PC-9 (cell line): Measurements from ENCODE around the gene SORCS2. TPM values are rescaled to one million over a fixed set of nuclear protein-coding genes. Genes with fewer than 3 reads are reported as not detected.
"Not testable (repeated sequence)": the region's sequence is repeated elsewhere in the genome, so short reads cannot be mapped to it uniquely, and the experiment has no call there.

Source experiments
- BruUV-seq: library from RNA; stranded (reverse); fragments of 400-500 nt; replicated peaks from 2 replicates; lab custom pipeline; 2021; lab: Mats Ljungman, UMichigan
- CTCF ChIA-PET: fragments of 300-600 bp; sonication (Branson Sonifier 250); formaldehyde crosslinking; loops from one replicate; lab custom pipeline; 2022; ENCODE audit warnings: antibody characterized with exemption; lab: Charles Lee
- POLR2A ChIA-PET: fragments of 300-600 bp; sonication (Branson Sonifier 250); formaldehyde crosslinking; loops from one replicate; lab custom pipeline; 2022; ENCODE audit warnings: antibody characterized with exemption; ENCODE audit not compliant: unreplicated experiment; lab: Charles Lee
- DNase-seq, 2 experiments: peaks; one replicate each; pipeline versions ENCODE4 v3.0.0 to v3.0.0-alpha.2; 2015 to 2022; ENCODE audit warnings: mixed read lengths in 1 of 2
- H2AFZ ChIP-seq: fragments of 200-600 bp; sonication (generic); 2 replicates; pipeline ENCODE4 v1.8.1; 2017; ENCODE audit warnings: antibody characterized with exemption
- H3F3A ChIP-seq: fragments of 200-600 bp; sonication (generic); 2 replicates; pipeline ENCODE4 v1.8.1; 2017; ENCODE audit warnings: antibody characterized with exemption, mild to moderate bottlenecking, low read depth; ENCODE audit not compliant: insufficient read depth
- H3K27ac ChIP-seq: fragments of 200-600 bp; sonication (generic); 2 replicates; pipeline ENCODE4 v1.6.1; 2016; ENCODE audit warnings: mixed run types
- H3K27me3 ChIP-seq: fragments of 200-600 bp; sonication (generic); 2 replicates; pipeline ENCODE4 v1.6.1; 2016; ENCODE audit warnings: low read depth, mixed run types; ENCODE audit not compliant: insufficient read depth
- H3K36me3 ChIP-seq: fragments of 200-600 bp; sonication (generic); 2 replicates; pipeline ENCODE4 v1.6.1; 2016; ENCODE audit warnings: low read depth, mixed run types
- H3K4me1 ChIP-seq: fragments of 200-600 bp; sonication (generic); replicated peaks from 2 replicates; pipeline ENCODE4 v1.6.1; 2016; ENCODE audit warnings: mixed run types; ENCODE audit not compliant: insufficient read depth
- H3K4me2 ChIP-seq: fragments of 200-600 bp; sonication (generic); 2 replicates; pipeline ENCODE4 v1.6.1; 2017; ENCODE audit warnings: mixed run types
- H3K4me3 ChIP-seq: fragments of 200-600 bp; sonication (generic); 2 replicates; pipeline ENCODE4 v1.6.1; 2016; ENCODE audit warnings: mixed run types
- H3K79me2 ChIP-seq: fragments of 200-600 bp; sonication (generic); 2 replicates; pipeline ENCODE4 v1.6.1; 2017; ENCODE audit warnings: low read depth, mixed run types
- H3K9me2 ChIP-seq: fragments of 200-600 bp; sonication (generic); 2 replicates; pipeline ENCODE4 v1.8.1; 2017; ENCODE audit warnings: mild to moderate bottlenecking; ENCODE audit not compliant: insufficient read depth
- H3K9me3 ChIP-seq: fragments of 200-600 bp; sonication (generic); 2 replicates; pipeline ENCODE4 v1.8.1; 2016; ENCODE audit warnings: low read depth; ENCODE audit not compliant: insufficient read depth
- H4K20me1 ChIP-seq: fragments of 200-600 bp; sonication (generic); 2 replicates; pipeline ENCODE4 v1.8.1; 2017; ENCODE audit not compliant: insufficient read depth
- EZH2 ChIP-seq: fragments of 200-600 bp; sonication (generic); IDR thresholded peaks from 2 replicates; pipeline ENCODE4 v1.8.0; 2017; ENCODE audit warnings: antibody characterized with exemption, low read depth
- intact Hi-C: fragments of 100-400 bp; cut with micrococcal nuclease; formaldehyde crosslinking; loops from one replicate; pipeline ENCODE4 v1.10.0; 2022; ENCODE audit not compliant: unreplicated experiment
- total RNA-seq: library from RNA; stranded (reverse); gene quantifications from 2 replicates; pipeline ENCODE4 v1.2.3, GENCODE V29; 2021
- TF ChIP-seq, protein P1 (sequence below): fragments of 200-600 bp; sonication (generic); conservative IDR thresholded peaks from 2 replicates; pipeline ENCODE4 v1.6.1; 2017; ENCODE audit warnings: mixed run types, antibody characterized with exemption, mild to moderate bottlenecking, moderate library complexity

Gene SORCS2
- total RNA-seq, 1 experiment from 2014 or later: 25.8 TPM

DNA sequence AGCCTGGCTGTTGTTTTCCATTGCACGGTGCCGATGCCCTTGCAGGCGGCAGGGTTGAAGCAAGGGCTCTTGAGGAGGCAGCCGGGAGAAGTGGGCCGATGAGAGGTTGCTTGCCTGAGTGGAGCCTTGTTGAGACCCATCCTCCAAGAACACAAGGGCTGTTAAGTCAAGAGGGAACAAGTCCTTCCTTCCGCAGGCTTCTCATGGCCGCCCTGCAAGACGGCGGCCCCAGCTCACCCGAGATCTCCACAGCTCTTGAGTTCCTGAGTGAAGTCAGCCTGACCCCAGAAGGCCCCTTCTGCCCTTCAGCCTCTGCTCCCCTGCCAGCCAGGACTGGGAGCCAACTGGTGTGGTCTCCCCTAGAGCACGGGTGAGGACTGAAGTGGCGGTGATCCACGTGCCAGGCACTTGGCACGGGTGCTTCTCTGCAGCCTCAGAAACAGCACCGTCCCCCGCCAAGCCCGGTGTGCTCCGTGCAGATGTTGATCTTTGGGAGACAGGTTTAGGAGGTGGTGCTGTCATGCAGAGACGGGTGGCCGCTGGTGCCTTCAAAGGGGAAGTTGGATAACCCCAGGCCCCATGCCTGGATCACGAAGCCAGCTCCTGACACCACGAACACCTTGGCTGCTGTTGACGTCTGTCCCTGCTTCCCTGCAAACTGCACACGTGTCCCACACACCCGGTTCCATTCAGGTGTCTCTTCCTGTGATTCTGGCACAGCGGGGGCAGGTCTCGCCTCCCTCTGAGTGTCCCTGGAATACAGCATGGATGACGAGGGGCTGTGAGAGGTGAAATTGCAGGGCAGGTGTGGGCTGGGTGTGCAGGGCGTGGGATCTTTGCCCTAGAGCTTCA is 406.8 kb downstream of the SORCS2 start:
- ChIA-PET CTCF (no interaction called here), POLR2A (no interaction called here)
- intact Hi-C loops: no loop called here

DNA sequence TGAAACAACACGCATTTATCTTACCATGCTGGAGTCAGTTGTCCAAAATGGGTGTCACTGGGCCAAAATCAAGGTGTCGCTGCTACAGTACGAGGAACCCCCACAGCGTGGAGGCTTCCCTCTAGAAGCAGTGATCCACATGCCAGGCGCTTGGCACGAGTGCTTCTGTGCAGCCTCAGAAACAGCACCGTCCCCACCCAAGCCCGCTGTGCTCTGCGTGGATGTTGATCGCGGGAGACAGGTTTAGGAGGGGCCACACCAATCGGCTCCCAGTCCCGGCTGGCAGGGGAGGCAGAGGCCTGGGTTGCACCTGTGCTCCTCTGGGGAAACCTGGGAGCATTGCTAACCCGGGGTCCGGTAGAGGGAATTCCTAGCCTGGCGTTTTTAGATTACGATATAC is 407.9 kb downstream of the SORCS2 start:
- ChIA-PET CTCF (no interaction called here), POLR2A (interaction anchor here (0.7 kb wide), 1 partner anchor 139 kb away, joined by 3 read pairs; no protein-coding TSS in a partner anchor)
- Histone ChIP-seq H3K4me2 (no peak overlapping the region), H3K36me3 (no peaks in the 10 kb centered on the region), H3K4me3 (no peak overlapping the region), H3K4me1 (no peaks in the 10 kb centered on the region), H3K27ac (no peak overlapping the region), H3K9me2 (no peaks in the 10 kb centered on the region), H3F3A (0 out of 2 replicates have a peak, but pooled peaks cover 3% of the 10 kb centered on the region), H2AFZ (no peak overlapping the region), H4K20me1 (no peaks in the 10 kb centered on the region), H3K79me2 (no peaks in the 10 kb centered on the region), H3K27me3 (no peaks in the 10 kb centered on the region), H3K9me3 (no peaks in the 10 kb centered on the region)
- no TSS peak for BruUV-seq
- TF ChIP-seq, protein P1, sequence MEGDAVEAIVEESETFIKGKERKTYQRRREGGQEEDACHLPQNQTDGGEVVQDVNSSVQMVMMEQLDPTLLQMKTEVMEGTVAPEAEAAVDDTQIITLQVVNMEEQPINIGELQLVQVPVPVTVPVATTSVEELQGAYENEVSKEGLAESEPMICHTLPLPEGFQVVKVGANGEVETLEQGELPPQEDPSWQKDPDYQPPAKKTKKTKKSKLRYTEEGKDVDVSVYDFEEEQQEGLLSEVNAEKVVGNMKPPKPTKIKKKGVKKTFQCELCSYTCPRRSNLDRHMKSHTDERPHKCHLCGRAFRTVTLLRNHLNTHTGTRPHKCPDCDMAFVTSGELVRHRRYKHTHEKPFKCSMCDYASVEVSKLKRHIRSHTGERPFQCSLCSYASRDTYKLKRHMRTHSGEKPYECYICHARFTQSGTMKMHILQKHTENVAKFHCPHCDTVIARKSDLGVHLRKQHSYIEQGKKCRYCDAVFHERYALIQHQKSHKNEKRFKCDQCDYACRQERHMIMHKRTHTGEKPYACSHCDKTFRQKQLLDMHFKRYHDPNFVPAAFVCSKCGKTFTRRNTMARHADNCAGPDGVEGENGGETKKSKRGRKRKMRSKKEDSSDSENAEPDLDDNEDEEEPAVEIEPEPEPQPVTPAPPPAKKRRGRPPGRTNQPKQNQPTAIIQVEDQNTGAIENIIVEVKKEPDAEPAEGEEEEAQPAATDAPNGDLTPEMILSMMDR: no peak
- no peak for DNase-seq
- intact Hi-C loops: no loop called here

More for the DNA sequence above, 406.8 kb downstream of the SORCS2 start:
- Histone ChIP-seq H3K4me1 (no peaks in the 10 kb centered on the region), H3K4me2 (no peak overlapping the region), H3K27me3 (no peaks in the 10 kb centered on the region), H4K20me1 (no peaks in the 10 kb centered on the region), H3K79me2 (no peaks in the 10 kb centered on the region), H3K36me3 (no peaks in the 10 kb centered on the region), H3K9me3 (no peaks in the 10 kb centered on the region), H2AFZ (no peak overlapping the region), H3K4me3 (no peak overlapping the region), H3F3A (0 out of 2 replicates have a peak, but pooled peaks cover 3% of the 10 kb centered on the region), H3K27ac (no peak overlapping the region), H3K9me2 (no peaks in the 10 kb centered on the region)
- no peak for DNase-seq
- TF ChIP-seq EZH2: no peak
- TF ChIP-seq, protein P1: no peak
- no TSS peak for BruUV-seq

DNA sequence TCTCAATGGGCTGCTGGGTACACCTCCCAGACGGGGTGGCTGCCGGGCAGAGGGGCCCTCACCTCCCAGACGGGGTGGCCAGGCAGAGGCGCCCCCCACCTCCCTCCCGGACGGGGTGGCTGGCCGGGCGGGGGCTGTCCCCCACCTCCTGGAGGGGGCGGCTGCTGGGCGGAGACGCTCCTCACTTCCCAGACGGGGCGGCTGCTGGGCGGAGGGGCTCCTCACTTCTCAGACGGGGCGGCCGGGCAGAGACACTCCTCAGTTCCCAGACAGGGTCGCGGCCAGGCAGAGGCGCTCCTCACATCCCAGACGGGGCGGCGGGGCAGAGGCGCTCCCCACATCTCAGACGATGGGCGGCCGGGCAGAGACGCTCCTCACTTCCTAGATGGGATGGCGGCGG is 409.8 kb downstream of the SORCS2 start:
- H3K36me3 ChIP-seq, H3K27me3 ChIP-seq, BruUV-seq, H3K9me3 ChIP-seq, POLR2A ChIA-PET, H3K4me3 ChIP-seq, H3K79me2 ChIP-seq, H3K9me2 ChIP-seq, CTCF ChIA-PET, H3F3A ChIP-seq, H4K20me1 ChIP-seq, DNase-seq, H2AFZ ChIP-seq, intact Hi-C loops, H3K4me1 ChIP-seq, H3K27ac ChIP-seq, H3K4me2 ChIP-seq: not testable (repeated sequence)
